Sigmoid colon (tissue), 4 donors: ENCODE data around the gene KRTAP10-4.

Experiments
- CTCF ChIP-seq, 4 experiments: fragments of 450-650 bp in 3 of 4; fragments of 200-600 bp in 1 of 4; IDR thresholded peaks; one replicate each; pipeline ENCODE4 v1.5.1; 2016 to 2019; ENCODE audit warnings: antibody characterized with exemption in 4 of 4, mild to moderate bottlenecking in 3 of 4, moderate library complexity in 2 of 4
- POLR2A ChIP-seq, 2 donors: fragments of 450-650 bp; IDR thresholded peaks; one replicate each; pipeline ENCODE4 v1.6.1; 2016; ENCODE audit warnings: antibody characterized with exemption in 2 of 2, mild to moderate bottlenecking in 2 of 2, moderate library complexity in 2 of 2
- POLR2AphosphoS5 ChIP-seq, 4 donors: sonication (generic); formaldehyde crosslinking; IDR thresholded peaks; one replicate each; pipeline ENCODE4 v1.6.1; 2017; ENCODE audit warnings: antibody characterized with exemption in 4 of 4

- TF ChIP-seq CTCF (IDR thresholded peaks at IDR 0.05) (no peak), POLR2A (IDR thresholded peaks at IDR 0.05) (no peak), POLR2AphosphoS5 (IDR thresholded peaks at IDR 0.05) (no peak)
These were observed 37.6 kb upstream of the KRTAP10-4 start for GRCh38 chr21:44535963-44536362.
